GM10266 (cell line): ENCODE measurements around the gene CRHR2.

Experiments used
- DNase-seq: peaks from one replicate; pipeline ENCODE4 v3.0.0; 2012; ENCODE audit errors: extremely low spot score
- TF ChIP-seq, protein P1 (sequence below): IDR thresholded peaks from 2 replicates; pipeline ENCODE4 v1.5.1; 2012; ENCODE audit warnings: mild to moderate bottlenecking, low read depth; ENCODE audit not compliant: control insufficient read depth, insufficient read depth; ENCODE audit errors: missing control alignments

Gene CRHR2

DNA sequence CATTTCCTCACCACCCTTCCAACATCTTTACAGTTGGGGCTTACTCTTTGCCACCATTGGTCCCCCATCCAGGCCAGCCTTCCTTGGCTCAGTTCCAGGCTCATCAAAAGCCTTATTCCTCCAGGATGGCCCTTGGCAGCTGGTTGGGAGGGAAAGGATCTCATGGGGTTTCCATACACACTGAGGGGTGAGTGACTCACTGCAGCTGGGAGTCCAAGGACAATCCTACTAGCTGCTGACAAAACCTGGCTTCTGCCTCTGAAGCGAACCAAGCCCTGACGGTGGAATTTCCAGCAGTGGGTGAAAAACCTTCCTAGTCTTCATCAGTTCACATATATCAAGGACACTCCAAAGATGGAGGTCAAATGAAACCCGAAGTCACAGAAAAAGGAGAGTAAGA, 22.9 kb downstream of the CRHR2 start:
- TF ChIP-seq, protein P1, sequence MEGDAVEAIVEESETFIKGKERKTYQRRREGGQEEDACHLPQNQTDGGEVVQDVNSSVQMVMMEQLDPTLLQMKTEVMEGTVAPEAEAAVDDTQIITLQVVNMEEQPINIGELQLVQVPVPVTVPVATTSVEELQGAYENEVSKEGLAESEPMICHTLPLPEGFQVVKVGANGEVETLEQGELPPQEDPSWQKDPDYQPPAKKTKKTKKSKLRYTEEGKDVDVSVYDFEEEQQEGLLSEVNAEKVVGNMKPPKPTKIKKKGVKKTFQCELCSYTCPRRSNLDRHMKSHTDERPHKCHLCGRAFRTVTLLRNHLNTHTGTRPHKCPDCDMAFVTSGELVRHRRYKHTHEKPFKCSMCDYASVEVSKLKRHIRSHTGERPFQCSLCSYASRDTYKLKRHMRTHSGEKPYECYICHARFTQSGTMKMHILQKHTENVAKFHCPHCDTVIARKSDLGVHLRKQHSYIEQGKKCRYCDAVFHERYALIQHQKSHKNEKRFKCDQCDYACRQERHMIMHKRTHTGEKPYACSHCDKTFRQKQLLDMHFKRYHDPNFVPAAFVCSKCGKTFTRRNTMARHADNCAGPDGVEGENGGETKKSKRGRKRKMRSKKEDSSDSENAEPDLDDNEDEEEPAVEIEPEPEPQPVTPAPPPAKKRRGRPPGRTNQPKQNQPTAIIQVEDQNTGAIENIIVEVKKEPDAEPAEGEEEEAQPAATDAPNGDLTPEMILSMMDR = no peak
- DNase-seq = no peak

DNA sequence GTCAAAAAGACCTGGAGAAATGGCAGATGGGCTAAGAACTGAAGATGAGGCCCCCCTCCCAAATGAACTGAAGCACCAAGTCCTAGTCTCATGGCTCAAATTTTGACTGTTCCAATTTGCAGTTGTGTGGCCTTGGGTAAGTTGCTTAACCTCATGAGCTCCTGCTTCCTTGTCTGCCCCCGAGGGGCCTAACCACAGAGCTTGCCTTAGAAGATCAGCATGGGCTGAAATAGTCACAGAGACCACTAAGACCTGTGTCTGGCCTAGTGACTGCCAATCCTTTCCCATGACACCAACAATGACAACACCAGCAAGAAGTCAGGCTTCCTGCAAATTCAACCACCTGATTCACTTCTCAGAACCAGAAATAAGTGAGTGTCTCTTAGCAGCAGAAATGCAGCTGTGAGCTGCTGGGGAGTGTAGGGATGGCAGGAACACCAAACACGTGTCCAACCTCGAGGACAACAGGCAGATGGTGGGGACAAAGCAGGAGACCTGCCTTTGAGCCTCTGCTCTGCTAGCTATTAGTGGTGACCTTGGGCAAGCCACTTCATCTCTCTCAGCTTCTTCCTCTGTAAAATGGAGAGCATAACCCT, 23.7 kb downstream of the CRHR2 start:
- TF ChIP-seq, protein P1 = no peak
- DNase-seq = no peak

DNA sequence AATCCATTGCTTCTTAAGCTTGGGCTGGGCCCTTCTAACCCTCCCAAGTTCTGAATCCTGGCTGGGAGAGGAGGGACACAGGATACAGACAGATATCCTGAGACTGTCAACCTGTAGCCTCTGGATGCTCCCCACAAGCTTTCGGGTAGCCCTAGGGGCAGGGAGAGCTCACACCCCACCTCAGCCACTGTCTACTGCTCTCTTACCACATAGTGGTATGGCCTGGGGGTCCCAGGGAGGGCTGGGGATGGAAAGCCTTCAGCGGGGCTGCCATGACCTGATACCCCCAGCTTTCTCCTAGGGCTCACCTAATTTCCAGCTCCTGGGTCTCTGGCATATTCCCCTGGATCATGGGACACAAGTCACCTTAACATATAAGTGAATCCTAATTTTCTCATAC, 25.1 kb downstream of the CRHR2 start:
- TF ChIP-seq, protein P1 = no peak

DNA sequence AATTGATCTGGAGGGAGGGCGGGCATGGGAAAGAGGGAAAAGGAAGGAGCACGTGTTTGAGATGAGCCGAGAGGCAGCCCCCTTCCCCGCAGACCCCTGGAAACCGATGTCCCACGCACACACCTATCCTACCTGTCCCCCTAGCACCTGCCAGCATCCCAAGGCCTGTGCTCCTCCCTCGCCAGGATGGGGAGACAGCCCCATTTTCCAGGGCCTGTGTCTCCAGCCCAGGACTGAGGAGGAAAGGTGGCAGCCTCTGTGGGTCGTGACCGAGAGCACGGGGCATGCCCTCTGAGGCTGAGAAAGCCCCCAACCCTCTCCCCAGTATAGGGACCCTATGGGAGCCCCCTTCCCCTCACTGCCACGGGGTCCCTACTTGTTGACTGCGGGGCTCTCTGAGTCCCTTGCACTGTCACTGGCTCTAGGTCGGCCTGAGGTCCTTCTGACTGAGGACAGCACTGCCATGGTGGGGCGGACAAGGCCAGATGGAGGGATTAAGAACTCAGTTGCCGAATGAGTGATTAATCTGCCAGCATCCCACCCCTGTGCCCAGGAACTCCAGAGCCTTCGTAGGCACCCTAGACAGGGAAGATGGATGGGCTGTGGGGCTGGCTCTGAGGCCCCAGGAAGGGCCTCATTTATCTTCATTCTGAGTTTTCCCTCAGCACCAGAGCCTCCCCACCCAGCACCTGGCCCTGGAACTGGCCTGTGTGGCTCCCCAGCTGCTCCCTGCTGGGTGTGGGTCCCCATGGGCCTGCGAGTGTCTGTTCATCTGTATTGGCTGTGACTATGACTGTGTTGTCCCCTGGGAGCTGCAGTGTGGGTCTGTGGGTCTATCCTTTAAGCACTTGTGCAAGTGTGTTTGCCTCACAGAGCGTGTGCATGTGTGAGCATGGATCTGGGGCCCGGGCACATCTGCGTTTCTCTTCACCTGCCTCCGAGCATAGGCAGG, 26.0 kb downstream of the CRHR2 start:
- no peak for DNase-seq
- TF ChIP-seq, protein P1 = no peak

More for the DNA sequence above, 25.1 kb downstream of the CRHR2 start:
- no peak for DNase-seq

DNA sequence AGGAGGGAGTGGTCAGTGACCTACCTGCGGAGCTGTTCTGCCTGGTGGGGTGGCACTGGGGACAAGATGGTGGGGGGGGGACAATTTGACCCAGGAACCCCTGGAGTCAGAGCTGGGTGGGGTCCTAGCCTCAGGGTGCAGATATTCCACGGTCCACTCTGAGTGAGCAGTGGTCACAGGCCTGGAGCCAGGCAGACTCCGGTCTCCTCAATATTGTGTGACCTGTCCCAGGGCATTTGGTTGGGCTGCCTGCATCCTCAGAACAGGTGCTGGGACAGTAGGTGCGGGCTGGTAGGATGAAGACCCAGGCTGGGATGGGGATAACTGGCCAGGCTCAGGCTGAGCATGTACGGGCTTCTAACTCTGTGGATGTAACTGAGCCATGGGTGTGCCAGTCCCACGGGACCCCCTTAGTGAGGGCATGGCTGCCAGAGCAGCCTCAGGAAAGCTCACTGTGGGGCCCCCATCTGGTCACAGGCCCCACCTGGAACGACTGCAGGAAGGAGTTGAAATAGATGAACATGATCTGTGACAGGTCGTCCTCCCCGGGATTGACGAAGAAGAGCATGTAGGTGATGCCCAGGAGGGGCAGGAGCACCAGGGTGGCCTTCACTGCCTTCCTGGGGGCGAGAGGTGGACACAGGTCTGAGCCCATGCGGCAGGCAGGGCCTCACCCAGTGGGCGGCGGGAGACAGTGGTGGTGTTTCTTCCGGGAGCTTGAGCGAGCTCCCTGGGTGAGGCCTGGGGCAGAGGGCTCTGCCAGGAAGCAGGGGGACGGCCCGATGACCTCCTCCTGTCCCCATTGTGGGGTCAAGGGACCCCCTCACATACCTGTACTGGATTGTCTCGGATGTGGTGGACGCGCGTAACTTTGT, 26.9 kb downstream of the CRHR2 start:
- no peak for DNase-seq
- TF ChIP-seq, protein P1 = no peak

DNA sequence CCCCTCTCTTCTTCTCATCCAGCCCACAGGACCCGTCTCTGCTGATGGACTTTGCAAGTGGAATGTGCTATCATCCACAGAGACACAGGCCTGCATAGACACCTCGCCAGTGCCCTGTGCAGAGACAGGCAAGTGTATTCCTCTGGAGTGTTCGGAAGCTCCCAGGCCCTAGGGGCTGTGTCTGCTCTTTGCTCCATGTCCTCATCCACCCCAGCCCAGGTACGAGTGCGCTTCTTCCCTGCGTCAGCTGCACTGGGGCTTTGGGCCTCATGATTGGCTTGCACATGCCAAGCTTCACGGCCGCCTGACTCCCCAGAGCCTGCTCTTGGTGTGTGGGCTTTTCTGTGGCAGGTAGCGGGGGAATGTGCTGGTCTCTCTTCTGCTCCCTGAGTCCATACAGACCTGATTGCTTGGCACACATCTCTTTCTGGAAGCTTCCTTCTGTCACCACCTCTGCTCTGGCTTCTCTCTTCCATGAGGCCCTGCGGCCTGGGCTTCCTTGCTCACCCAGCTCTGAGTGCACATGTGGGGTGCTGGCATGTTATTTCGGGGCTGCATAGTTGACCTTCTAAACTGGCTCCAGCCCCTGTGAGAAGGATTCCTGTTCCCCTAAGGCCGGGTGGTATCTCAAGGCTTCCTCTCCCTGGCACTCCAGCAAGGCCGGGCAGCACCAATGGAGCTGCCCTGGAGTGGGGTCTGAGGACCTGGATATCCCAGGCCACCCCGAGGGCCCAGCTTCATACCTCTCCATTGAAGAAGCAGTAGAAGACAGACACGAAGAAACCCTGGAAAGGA, 27.8 kb downstream of the CRHR2 start:
- DNase-seq = no peak
- TF ChIP-seq, protein P1 = no peak
